ENCODE results near the gene INPP5E.

DNA sequence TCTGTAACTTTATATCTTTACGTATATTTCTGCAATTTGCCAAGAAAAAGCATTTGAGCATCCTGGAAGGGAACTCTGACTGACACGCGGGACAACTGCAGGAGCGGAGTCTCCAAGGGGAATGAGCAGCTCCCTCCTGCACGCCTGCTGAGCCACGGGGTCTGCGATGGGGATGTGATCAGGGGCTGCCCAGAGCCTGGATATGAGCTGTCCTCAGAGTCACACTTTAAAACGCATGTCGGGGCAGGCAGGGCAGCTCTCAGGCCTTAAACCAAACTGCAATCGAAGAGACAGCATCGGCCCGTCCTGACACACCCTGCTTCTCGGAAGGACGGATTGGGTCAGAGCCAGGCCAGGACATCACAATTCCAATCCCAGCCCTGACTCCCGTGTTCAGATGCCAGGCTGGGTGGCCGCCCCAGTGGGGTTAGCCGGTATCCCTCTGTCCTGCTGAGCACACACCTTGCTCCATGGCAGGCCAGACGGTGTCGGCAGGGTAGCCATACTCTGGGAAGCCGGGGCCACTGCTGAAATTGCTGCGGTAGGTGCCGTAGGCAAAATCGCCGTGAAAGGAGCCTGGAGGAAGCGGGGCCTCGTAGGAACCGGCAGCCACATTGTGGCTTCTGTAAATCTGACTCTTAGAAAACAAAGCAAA, 26.0 kb upstream of the INPP5E start:
- TF ChIP-seq, protein P1, sequence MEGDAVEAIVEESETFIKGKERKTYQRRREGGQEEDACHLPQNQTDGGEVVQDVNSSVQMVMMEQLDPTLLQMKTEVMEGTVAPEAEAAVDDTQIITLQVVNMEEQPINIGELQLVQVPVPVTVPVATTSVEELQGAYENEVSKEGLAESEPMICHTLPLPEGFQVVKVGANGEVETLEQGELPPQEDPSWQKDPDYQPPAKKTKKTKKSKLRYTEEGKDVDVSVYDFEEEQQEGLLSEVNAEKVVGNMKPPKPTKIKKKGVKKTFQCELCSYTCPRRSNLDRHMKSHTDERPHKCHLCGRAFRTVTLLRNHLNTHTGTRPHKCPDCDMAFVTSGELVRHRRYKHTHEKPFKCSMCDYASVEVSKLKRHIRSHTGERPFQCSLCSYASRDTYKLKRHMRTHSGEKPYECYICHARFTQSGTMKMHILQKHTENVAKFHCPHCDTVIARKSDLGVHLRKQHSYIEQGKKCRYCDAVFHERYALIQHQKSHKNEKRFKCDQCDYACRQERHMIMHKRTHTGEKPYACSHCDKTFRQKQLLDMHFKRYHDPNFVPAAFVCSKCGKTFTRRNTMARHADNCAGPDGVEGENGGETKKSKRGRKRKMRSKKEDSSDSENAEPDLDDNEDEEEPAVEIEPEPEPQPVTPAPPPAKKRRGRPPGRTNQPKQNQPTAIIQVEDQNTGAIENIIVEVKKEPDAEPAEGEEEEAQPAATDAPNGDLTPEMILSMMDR (IDR thresholded peaks at IDR 0.05), result no peak
- no peak for TF ChIP-seq POLR2A (IDR thresholded peaks at IDR 0.05)
- no peak for TF ChIP-seq POLR2AphosphoS5 (IDR thresholded peaks at IDR 0.05; ENCODE audit: insufficient read depth in 1 of 2, low read depth in 1 of 2)

Measured in vagina (tissue), 2 donors.